Loucy (cell line): ENCODE measurements around the gene GABRG3.

Experiments
- H2AFZ ChIP-seq: fragments of 200-600 bp; sonication (generic); 2 replicates; pipeline ENCODE4 v1.6.0; 2016; ENCODE audit warnings: antibody characterized with exemption, mild to moderate bottlenecking, low read length, moderate library complexity
- H3F3A ChIP-seq: fragments of 200-600 bp; 2 replicates; pipeline ENCODE4 v1.6.0; 2016; ENCODE audit warnings: antibody characterized with exemption, low read depth, mild to moderate bottlenecking
- H3K27me3 ChIP-seq: fragments of 200-600 bp; sonication (generic); 2 replicates; pipeline ENCODE4 v1.6.1; 2014; ENCODE audit warnings: low read length, mild to moderate bottlenecking; ENCODE audit not compliant: insufficient read depth, poor library complexity, severe bottlenecking
- H3K36me3 ChIP-seq: fragments of 200-600 bp; sonication (generic); 2 replicates; pipeline ENCODE4 v1.6.1; 2016; ENCODE audit warnings: low read length; ENCODE audit not compliant: insufficient read depth
- H3K4me1 ChIP-seq: fragments of 200-600 bp; sonication (generic); 2 replicates; pipeline ENCODE4 v1.5.1; 2014; ENCODE audit warnings: low read length, mild to moderate bottlenecking; ENCODE audit not compliant: insufficient read depth, poor library complexity, severe bottlenecking
- H3K4me2 ChIP-seq: fragments of 200-600 bp; sonication (generic); 2 replicates; pipeline ENCODE4 v1.6.0; 2014; ENCODE audit warnings: antibody characterized with exemption, low read length, low read depth, mild to moderate bottlenecking; ENCODE audit not compliant: poor library complexity, severe bottlenecking
- H3K4me3 ChIP-seq: fragments of 200-600 bp; sonication (generic); 2 replicates; pipeline ENCODE4 v1.5.1; 2014; ENCODE audit warnings: low read length, mild to moderate bottlenecking, mixed read lengths; ENCODE audit not compliant: poor library complexity, severe bottlenecking
- H3K79me2 ChIP-seq: fragments of 200-600 bp; sonication (generic); 2 replicates; pipeline ENCODE4 v1.6.1; 2014; ENCODE audit warnings: low read length; ENCODE audit not compliant: insufficient read depth
- H3K9ac ChIP-seq: fragments of 200-600 bp; sonication (generic); 2 replicates; pipeline ENCODE4 v1.6.0; 2014; ENCODE audit warnings: mild to moderate bottlenecking, low read depth, low read length, moderate library complexity; ENCODE audit not compliant: poor library complexity, severe bottlenecking
- H3K9me2 ChIP-seq: fragments of 200-600 bp; sonication (generic); replicated peaks from 2 replicates; pipeline ENCODE4 v1.6.1; 2016; ENCODE audit warnings: low read depth, low read length, mixed read lengths
- H3K9me3 ChIP-seq: fragments of 200-600 bp; sonication (generic); 2 replicates; pipeline ENCODE4 v1.6.1; 2014; ENCODE audit warnings: mild to moderate bottlenecking, antibody characterized with exemption, low read length, low read depth; ENCODE audit not compliant: insufficient read depth
- H4K20me1 ChIP-seq: fragments of 200-600 bp; sonication (generic); 2 replicates; pipeline ENCODE4 v1.6.0; 2014; ENCODE audit warnings: antibody characterized with exemption, low read length, mild to moderate bottlenecking; ENCODE audit not compliant: insufficient read depth, poor library complexity, severe bottlenecking
- CTCF ChIP-seq: fragments of 200-600 bp; sonication (generic); conservative IDR thresholded peaks from 2 replicates; pipeline ENCODE4 v1.5.1; 2014; ENCODE audit warnings: mild to moderate bottlenecking, antibody characterized with exemption, low read length
- EZH2phosphoT487 ChIP-seq: fragments of 200-600 bp; IDR thresholded peaks from 2 replicates; pipeline ENCODE4 v1.6.1; 2018; ENCODE audit warnings: antibody characterized with exemption, mild to moderate bottlenecking, moderate library complexity, borderline replicate concordance

The GABRG3 gene

GRCh38 chr15:27017168-27017809, 46.3 kb downstream of the GABRG3 start:
- H4K20me1 ChIP-seq, result no peaks in the 10 kb centered on the region

GRCh38 chr15:27019687-27020086, 48.7 kb downstream of the GABRG3 start:
- no peak overlapping the region for H3K4me2 ChIP-seq
- no peaks in the 10 kb centered on the region for H3K9me3 ChIP-seq
- H3K27me3 ChIP-seq, result no peaks in the 10 kb centered on the region
- no peak overlapping the region for H3K4me3 ChIP-seq
- H3K79me2 ChIP-seq, result no peaks in the 10 kb centered on the region
- no peak overlapping the region for H2AFZ ChIP-seq
- no peak for TF ChIP-seq CTCF
- no peak for TF ChIP-seq EZH2phosphoT487
- H3K4me1 ChIP-seq, result no peaks in the 10 kb centered on the region
- no peak overlapping the region for H3K9ac ChIP-seq
- no peaks in the 10 kb centered on the region for H3F3A ChIP-seq
- no peaks in the 10 kb centered on the region for H3K36me3 ChIP-seq
- H4K20me1 ChIP-seq, result no peaks in the 10 kb centered on the region
- H3K9me2 ChIP-seq, result no peaks in the 10 kb centered on the region

More at GRCh38 chr15:27017168-27017809, 46.3 kb downstream of the GABRG3 start:
- Histone ChIP-seq H3K27me3 (no peaks in the 10 kb centered on the region), H3K4me2 (no peak overlapping the region), H3F3A (no peaks in the 10 kb centered on the region), H3K4me1 (no peaks in the 10 kb centered on the region), H3K9me2 (no peaks in the 10 kb centered on the region), H3K4me3 (no peak overlapping the region), H3K79me2 (no peaks in the 10 kb centered on the region), H2AFZ (no peak overlapping the region), H3K9ac (no peak overlapping the region), H3K9me3 (no peaks in the 10 kb centered on the region), H3K36me3 (no peaks in the 10 kb centered on the region)
- TF ChIP-seq CTCF (peak; percentile 92), EZH2phosphoT487 (no peak)

- Histone ChIP-seq H3K9ac (no peak overlapping the region), H3K27me3 (no peaks in the 10 kb centered on the region), H3K4me3 (no peak overlapping the region), H3K4me1 (no peaks in the 10 kb centered on the region), H3K9me2 (no peaks in the 10 kb centered on the region), H2AFZ (no peak overlapping the region), H3F3A (no peaks in the 10 kb centered on the region), H3K36me3 (no peaks in the 10 kb centered on the region), H3K9me3 (no peaks in the 10 kb centered on the region), H3K4me2 (no peak overlapping the region), H4K20me1 (no peaks in the 10 kb centered on the region), H3K79me2 (no peaks in the 10 kb centered on the region)
- TF ChIP-seq EZH2phosphoT487 (no peak), CTCF (no peak)
Observed at GRCh38 chr15:27025481-27025966, 54.5 kb downstream of the GABRG3 start.
